Measurements from ENCODE around the gene CCDC102A.

CCDC102A gene

GRCh38 chr16:57477531-57478202 is 58.7 kb downstream of the CCDC102A start:
- no peak for DNase-seq (ENCODE audit: low read depth)

GRCh38 chr16:57476546-57477410 is 59.6 kb downstream of the CCDC102A start:
- DNase-seq (ENCODE audit: low read depth): no peak

GRCh38 chr16:57475711-57476339 is 60.5 kb downstream of the CCDC102A start:
- peak; percentile 84 for DNase-seq (ENCODE audit: low read depth)

GRCh38 chr16:57474671-57475661 is 61.4 kb downstream of the CCDC102A start:
- DNase-seq (ENCODE audit: low read depth): no peak

GRCh38 chr16:57473906-57474305 is 62.5 kb downstream of the CCDC102A start:
- no peak for DNase-seq (ENCODE audit: low read depth)

GRCh38 chr16:57473176-57473840 is 63.1 kb downstream of the CCDC102A start:
- DNase-seq (ENCODE audit: low read depth): no peak

- DNase-seq (ENCODE audit: low read depth): no peak
Observed at GRCh38 chr16:57472665-57473060, 63.7 kb downstream of the CCDC102A start.

GRCh38 chr16:57471852-57472664 is 64.3 kb downstream of the CCDC102A start:
- no peak for DNase-seq (ENCODE audit: low read depth)

- no peak for DNase-seq (ENCODE audit: low read depth)
Observed at GRCh38 chr16:57471209-57471608, 65.2 kb downstream of the CCDC102A start.

GRCh38 chr16:57470711-57471110 is 65.7 kb downstream of the CCDC102A start:
- no peak for DNase-seq (ENCODE audit: low read depth)

- DNase-seq (ENCODE audit: low read depth): no peak
Observed at GRCh38 chr16:57469917-57470470, 66.4 kb downstream of the CCDC102A start.

- no peak for DNase-seq (ENCODE audit: low read depth)
Observed at GRCh38 chr16:57469046-57469445, 67.3 kb downstream of the CCDC102A start.

GRCh38 chr16:57468346-57468745 is 68.0 kb downstream of the CCDC102A start:
- DNase-seq (ENCODE audit: low read depth): no peak

- no peak for DNase-seq (ENCODE audit: low read depth)
Observed at GRCh38 chr16:57464523-57464922, 71.8 kb downstream of the CCDC102A start.

GRCh38 chr16:57462978-57463362 is 73.4 kb downstream of the CCDC102A start:
- DNase-seq (ENCODE audit: low read depth): no peak

- peak; percentile 90 for DNase-seq (ENCODE audit: low read depth)
Observed at GRCh38 chr16:57462209-57462977, 74.0 kb downstream of the CCDC102A start, which contains the start of gene POLR2C. Gene POLR2C, plus strand, starts transcription at chr16:57462679. Its CDS starts 46 bp downstream, at chr16:57462725.

Measured in activated T-cell treated with anti-CD3 and anti-CD28 coated beads for 48 hours (primary cell).